Muscle of arm (tissue), 12 donors: ENCODE results near the gene BLOC1S6. TPM values are rescaled to one million over a fixed set of nuclear protein-coding genes. Genes with fewer than 3 reads are reported as not detected.

Experiments used
- DNase-seq: peaks from one replicate; pipeline ENCODE4 v3.0.0-alpha.2; 2013
- polyA plus RNA-seq, 12 donors: library from polyadenylated mRNA; unstranded; fragments of 120-200 nt; gene quantifications; one replicate each; pipeline ENCODE4 v1.2.1, GENCODE V29; 2013; ENCODE audit not compliant: insufficient read length in 12 of 12

Gene BLOC1S6
- polyA plus RNA-seq, 12 donors: 35.3 to 65.4 (median 43.5) TPM; not detected in 1

DNA sequence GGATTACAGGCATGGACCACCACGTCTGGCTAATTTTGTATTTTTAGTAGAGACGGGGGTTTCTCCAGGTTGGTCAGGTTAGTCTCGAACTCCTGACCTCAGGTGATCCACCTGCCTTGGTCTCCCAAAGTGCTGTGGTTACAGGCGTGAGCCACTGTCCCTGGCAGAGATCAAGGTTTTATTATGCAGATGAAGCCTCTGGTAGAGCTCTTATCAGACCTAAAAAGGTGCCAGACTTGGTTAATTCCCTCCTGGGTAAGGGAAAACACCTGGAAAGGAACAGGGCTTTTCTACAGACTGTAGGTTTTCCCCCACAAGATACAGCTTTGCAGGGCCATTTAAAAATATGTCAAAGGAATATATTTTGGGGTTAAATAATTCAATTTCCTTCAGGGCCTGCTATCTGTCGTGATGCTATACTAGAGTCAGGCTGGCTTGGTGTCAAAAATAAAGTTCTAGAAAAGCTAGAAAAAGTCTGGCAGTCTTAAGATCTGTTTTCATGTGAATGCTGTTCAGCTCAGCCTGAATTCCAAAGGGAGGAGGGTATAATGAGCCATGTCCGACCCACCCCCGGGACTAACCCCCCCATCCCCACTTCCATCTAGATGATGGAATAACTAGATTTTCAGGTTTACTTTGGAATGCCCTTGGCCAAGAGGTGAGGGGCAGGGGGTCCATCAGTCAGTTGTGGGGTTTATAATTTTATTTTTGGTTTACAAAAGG lies 1.9 kb upstream of the BLOC1S6 start:
- no peak for DNase-seq

DNA sequence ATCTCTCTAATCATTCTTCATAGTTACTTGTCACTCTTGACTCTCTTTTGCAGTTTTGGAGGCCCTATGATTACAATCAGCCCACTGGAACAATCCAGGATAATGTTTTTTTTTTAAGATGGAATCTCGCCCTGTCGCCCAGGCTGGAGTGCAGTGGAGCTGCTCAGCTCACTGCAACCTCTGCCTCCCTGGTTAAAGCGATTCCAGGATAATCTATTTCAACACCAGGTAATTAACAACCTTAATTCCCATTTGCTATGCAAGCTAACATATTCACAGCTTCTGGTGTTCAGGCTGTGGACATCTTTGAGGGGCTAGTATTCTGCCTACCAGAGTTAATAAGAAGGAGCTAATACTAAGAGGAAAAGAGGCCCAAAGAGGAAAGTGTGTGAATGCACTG lies 1.1 kb upstream of the BLOC1S6 start:
- no peak for DNase-seq

DNA sequence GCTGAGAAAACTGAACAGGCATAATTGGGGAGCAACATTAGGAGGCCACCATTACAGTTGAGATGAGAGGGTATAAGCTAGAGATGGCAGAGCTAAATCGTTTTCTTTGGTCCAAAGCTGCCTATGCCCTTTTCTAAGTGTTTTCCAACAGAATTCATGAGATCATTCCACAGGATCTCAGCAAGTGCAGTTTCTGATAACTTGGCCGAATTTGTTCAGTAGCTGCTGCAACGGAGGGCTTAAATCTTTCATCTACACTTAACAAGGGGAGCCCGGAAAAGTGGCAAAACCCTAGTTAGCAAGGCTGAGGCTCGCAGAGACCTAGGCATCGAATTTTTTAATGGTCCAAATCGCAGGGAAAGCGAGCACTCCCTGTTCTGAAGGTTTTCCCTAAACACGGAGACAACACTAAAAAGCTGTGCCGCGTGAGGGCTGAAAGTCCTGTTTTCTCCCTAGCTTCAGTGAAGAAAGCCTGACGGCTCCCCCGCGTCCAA lies 531 bp upstream of the BLOC1S6 start:
- DNase-seq: no peak

DNA sequence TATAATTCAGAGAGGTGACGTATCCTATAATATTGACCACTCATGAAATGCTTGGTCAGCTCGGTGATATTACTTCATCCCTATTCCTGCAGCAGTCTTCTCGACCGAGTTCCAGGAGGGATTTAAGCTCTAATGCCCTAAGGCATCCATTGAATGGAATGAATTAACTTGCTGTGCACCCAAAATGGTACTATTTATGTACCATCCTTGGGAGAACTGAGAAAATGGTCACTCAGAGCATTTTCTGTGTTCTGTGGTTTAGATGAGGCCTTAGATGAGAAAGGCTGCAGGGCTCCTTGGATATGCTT lies 638 bp downstream of the BLOC1S6 start:
- no peak for DNase-seq

DNA sequence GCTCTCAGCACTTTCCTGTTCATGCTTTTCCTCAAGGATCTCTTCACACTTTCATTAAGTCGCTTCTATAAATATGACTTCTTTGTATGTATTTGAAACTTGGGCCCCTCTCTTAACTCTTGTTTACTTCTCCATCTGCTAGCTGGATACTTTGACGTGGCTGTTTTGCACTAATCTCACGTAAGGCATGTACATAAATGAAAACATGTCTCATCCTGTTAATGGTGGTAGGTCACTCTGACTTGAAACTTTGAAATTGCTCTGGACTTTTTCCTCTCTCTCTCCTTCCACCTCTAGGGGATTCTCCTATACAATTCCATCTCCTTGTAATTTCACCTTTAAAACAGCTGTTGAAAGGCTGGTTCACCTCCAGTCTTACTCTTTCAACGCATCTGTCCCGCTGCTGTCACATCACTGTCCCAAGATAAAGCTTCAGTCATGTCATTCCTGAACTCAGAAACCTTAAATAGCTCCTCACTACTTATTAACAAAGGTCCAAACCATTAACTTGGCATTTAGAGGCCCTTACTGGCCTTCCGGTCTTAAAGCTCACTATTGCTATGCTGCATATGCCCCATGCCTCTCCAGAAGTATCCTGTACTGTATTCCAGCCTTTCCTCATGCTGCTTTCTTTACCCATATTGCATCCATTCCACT lies 1.2 kb downstream of the BLOC1S6 start:
- no peak for DNase-seq

DNA sequence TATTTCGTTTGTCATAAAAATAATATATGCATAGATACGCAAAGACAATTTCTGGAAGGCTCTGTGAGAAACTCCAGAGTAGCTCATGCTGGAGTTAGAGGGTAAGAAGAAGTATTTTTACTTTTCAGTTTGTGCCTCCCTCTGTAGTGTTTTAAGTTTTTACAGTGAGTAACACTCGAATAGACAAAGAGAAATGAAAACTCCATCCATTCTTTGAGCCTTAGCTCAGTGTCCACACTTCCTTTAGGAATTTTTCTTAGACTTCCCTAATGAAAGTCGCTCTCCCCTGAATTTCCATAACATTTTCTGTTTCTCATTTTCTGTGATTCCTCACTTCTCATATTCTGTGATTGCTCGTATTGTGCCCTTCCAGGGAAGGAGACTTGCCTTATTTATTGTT lies 2.1 kb downstream of the BLOC1S6 start:
- DNase-seq: no peak

DNA sequence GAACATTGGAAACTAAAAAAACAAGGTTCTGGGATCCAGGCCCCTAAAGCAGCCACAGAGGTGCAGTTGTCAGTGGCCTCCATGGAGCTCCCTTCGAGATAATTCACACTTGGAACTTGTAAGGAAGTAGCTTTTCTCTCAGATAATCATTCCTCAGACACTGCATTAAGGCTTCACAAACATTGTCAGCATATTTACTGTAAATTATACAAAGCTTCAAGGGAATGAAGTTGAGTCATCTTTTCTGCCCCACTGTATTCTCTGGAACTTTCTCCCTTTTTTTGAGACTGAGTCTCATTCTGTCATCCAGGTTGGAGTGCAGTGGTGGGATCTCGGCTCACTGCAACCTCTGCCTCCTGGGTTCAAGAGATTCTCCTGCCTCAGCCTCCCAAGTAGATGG lies 7.1 kb downstream of the BLOC1S6 start:
- DNase-seq: no peak

DNA sequence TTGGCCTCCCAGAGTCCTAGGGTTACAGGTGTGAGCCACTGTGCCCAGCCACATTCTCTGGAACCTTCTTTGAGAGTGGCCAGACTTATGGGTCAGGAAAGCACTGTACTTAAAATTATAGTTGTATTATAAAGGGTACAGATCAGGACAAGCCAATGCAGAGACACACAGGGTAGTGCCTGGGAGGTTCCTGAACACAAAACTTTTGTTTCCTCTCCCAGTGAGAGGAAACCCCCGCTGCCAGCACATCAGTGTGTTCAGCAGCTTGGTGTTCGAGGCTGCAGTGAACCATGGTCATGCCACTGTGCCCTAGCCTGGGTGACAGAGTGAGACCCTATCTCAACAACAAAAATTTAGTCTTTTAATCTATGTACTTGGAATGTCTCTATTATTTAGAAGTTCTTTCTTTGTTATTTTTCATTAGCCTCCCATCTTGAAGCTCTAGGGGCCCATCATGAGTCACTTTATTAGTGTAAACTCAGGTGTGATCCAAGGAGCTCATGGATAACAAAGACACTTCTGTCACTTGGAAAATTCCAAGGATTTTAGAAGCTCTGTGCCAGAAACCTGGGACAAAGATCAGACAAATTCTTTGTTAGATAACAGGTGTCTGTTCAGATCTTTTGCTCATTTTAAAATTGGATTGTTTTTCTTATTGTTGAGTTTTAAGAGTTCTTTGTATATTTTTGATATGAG lies 7.8 kb downstream of the BLOC1S6 start:
- no peak for DNase-seq

DNA sequence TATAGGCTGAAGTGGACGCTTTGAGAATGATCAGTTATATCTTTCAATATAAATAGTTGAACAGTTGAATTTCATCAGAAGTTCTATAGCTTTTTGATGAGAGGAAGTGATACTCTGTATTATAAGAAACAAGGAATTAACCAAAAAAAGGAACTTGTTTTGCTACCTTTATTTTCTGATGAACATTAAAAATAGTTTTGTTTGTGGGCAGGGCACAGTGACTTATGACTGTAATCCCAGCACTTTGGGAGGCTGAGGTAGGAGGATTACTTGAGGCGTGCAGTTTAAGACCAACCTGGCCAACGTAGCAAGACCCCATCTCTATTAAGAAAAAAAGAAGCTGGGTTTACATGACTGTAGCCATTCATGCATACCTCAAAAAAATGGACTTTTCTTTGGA lies 16.7 kb downstream of the BLOC1S6 start:
- DNase-seq: no peak

DNA sequence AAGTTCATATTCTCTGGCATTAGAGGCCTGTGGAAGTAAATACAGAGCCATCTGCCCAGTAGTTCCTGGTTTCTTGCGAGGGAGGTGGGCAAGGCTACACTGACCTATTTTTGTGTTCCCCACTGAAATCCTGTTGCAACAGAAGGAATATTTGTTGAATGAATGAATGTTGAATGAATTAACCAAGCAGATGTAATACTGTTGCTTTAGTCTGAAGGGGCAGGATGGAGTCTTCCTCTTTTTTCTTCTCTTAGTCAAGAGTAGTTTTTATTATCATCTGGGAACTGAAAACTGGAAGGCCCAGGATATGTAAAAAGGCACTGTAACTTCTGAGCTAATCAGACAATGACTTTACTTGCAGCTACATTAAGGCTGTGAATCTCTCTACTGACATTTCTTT lies 17.1 kb downstream of the BLOC1S6 start:
- no peak for DNase-seq

DNA sequence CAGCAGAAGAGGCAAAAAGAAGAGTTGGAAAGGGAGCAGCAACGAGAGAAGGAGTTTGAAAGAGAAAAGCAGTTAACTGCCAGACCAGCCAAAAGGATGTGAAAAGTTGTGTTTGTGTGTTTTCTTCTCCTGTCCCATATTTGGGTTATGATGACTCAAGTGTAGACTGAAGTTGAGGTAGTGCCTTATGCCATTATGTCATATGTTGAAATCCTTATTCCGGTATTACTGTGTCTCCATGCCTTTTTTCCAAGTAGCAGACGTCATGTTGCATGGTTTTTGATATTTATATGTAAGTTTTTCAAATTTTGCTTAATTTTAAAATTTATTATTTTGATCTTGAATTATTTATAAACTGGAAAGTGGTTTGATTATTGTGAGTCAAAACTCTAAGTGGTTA lies 19.2 kb downstream of the BLOC1S6 start:
- DNase-seq: no peak

DNA sequence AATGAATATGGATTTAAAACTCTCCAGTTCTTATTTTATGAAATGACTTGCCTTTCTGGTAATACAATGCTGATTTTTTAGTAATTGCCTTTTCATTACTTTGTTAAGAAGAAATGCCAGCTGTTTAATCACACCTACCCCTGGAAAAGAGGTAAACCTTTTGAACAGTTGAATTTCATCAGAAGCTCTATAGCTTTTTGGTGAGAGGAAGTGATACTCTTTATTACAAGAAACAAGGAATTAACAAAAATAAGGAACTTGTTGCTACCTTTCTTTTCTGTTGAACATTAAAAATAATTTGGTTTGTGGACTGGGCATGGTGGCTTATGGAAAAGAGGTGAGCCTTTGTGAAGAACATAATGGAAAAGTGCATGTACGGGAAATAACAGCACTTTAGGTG lies 19.7 kb downstream of the BLOC1S6 start:
- DNase-seq: no peak

DNA sequence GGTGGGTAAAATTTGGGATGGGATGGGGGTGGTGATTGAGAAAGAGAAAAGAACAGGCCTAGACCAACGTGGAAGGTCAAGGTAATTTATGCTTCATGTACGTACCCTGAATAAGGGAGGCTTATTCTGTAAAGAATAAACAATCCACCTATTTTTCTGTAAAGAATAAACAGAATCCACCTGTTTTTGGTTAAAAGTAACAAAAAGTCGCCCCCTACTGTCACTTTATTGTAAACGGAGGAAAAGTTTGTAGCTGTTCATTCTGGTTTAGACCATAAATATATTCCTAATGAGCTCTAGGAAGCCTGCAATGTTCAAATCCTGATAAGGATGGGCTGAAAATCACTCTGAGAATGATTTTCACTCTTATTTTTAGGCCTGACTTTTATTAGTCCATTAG lies 24.1 kb downstream of the BLOC1S6 start:
- no peak for DNase-seq

DNA sequence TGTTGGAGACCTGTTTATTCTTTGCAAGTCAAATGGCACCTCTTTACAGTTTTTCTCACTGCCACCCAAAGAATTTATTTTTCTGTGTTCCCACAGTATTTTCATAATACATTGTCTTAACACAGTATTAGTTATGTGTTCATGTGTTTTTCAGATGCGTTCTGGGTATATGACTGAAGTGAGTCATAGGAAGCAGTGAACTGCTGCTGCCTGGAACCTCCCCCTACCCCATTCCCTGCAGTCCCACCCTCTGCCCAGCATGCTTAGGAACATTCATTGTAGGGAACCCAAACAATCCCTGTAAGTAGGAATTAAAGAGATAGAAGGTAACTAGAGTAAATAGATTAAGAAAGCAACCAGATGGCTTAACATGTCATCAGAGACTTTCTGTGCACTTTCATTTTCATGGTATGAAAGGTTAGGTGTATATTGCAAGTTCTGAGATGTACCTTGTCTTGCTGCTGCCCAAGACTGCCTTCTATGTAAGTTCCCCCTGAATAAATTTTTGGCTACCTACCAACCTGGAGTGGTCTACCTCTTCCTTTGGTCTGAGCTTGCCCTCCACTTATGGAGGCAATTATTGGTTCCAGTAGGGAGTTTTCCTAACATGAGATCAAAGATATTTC lies 25.7 kb downstream of the BLOC1S6 start:
- no peak for DNase-seq

DNA sequence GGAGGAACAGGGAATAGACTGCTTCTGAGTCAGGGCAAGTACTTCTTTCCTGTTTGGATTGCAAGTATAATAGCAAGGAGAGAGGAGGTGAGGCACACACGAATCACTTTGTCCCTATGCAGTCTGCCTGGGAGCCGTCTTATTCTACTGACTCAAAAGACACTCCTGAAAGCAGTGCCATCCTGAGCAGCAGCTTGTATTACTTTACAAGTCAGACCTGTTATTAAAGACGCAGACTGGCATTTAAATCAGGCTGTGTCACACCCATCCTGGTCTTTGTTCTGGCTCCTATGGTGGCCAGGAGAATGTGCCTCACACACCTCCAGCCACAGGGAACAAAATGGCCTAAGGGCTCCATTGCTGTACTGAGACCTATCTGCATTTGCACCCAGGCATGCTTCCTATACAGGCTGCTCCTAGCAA lies 29.7 kb downstream of the BLOC1S6 start:
- no peak for DNase-seq

DNA sequence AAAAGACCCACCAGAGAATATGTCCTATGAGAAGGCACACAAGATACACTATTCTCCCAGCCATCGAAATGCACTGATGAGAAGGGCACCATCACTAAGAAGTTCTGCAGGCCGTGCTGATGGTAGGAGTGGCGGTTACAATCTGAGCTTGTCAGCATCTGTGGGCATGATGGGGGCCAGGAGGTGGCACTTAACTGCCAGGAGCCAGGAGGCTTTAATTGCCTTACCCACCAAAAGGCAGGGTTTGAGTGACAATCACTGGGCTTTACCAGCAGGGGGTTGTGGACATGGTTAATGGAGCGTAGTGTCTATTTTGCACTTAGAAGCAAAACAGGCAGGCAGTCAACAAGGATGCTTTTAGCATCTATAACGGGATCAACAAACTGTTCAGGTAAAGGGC lies 31.6 kb downstream of the BLOC1S6 start:
- DNase-seq: no peak

DNA sequence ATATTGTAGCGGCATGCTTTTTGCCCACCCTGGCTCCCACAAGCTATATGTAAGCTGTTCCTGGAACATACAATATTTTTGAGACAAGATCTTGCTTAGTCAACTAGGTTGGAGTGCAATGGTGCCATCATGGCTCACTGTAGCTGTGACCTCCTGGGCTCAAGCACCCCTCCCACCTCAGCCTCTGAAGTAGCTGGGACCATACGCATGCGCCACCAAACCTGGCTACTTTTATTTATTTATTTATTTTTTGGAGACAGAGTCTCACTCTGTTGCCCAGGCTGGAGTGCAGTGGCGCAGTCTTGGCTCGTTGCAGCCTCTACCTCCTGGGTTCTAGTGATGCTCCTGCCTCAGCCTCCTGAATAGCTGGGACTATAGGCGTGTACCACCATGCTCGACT lies 41.0 kb downstream of the BLOC1S6 start:
- DNase-seq: no peak

DNA sequence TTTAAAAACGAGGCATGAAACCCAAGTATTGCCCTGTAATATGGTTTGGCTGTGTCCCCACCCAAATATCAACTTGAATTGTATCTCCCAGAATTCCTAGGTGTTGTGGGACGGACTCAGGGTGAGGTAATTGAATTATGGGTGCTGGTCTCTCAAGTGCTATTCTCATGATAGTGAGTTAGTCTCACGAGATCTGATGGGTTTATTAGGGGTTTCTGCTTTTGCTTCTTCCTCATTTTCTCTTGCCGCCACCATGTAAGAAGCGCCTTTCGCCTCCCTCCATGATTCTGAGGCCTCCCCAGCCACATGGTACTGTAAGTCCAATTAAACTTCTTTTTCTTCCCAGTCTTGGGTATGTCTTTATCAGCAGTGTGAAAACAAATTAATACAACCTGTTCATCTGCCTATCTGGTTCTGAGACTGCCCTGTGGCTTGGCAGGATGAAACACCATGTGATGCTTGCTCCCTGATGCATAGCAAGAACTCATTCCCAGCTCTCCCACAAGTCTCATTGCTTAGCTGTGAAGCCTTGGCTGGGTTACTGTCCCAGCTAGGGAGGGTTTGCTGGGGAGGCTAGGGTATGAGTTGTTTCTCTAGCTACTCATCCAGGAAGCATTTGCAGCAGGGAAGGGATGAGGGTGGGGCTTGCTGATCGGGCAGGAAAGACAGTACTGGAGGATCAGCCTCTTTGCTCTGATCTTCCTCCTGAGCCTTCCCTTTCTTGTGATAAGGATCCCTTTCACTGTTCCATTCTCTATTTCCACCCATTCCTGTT lies 43.9 kb downstream of the BLOC1S6 start:
- DNase-seq: no peak

DNA sequence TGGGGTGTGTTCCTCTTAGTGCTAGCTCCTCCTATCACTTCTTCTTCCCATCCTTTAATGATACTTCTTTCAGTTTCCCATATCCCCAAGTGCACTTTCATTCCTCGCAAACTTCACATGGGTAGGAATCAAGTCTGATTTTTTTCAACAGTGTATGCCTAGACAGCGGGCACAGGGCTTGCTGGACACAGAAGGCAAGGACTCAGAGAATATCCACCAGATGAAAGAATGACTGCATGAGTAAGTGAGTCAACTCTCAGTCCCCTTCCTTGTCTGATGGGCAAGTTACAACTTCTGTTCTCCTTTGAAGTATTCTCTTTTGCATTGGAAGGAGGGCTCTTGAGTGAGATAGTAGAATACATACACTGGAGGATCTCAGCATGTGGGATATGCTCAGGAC lies 44.6 kb downstream of the BLOC1S6 start:
- no peak for DNase-seq

DNA sequence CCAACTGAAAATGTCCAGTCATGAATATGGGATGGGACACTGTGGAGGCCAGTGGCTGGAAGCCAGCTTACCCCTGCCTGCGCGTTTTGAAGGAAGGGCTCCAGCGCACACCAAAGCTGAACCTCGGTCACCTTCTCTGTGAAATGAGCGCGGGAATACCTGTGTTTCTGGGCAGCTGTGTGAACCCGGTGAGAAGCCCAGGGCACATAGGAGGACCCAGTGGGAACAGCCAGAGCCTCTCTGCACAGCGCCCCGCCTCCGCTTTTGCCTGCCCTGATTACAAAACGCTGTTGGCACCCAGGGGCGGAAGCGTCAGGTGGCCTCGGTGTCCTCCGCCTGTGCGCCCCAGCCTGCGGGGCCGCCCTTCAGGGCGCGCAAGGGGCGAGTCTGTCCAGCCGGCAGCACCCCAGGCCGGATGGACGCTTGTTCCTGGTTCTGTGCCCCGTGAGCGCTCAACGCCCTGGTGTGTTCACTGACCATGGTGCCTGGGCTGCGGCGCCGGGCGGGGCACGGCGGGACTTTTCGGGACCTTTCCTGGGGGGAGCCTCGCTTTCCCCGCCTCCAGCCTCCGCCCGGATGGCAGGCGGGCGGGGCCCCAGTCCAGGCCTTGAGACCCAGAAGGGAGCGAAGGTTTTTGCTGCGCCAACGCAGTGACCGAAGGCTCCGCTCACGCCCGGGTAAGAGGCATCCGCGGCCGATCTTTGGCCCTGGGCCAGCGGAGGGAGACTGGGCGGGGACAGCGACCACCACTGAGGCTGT lies 47.4 kb downstream of the BLOC1S6 start, which contains the start of gene SQOR:
Gene SQOR, plus strand, starts transcription at position 598 of the 759 bp plus-strand sequence. CDS start 23,895 bp downstream, outside the sequence.
- peak; percentile 46 for DNase-seq

DNA sequence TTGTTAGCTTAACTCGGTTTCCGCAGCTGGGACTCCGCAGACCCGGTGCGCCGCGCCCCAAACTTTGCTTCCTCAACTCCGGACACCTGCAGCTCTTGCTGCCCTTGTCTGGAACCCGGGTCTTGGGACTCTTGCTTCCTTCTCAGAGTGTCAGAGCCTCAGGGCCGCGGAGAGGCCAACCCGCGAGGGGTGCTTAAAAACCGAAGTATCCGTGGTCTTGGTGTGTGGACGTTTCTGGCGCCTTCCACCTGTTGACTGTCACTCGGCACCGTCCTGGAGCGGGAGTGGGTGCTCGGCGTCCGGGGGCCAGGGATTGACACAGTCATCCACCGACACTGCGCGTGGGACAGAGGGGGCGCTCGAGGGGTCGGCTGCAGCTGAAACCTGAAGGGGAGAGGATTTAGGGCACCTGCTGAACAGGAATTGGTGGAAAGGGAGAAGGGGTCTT lies 48.0 kb downstream of the BLOC1S6 start:
- no peak for DNase-seq
